BE2C (cell line): ENCODE measurements around the gene ZNF226.
"Not testable (repeated sequence)": the region's sequence is repeated elsewhere in the genome, so short reads cannot be mapped to it uniquely, and the experiment has no call there.

Experiments used
- DNase-seq: peaks from one replicate; pipeline ENCODE4 v3.0.0-alpha.2; 2020
- H3K27me3 ChIP-seq: fragments of 250-450 bp; sonication (Bioruptor Pico); 2 replicates; pipeline ENCODE4 v1.5.1; 2020; ENCODE audit warnings: mild to moderate bottlenecking
- H3K36me3 ChIP-seq: fragments of 250-450 bp; sonication (Bioruptor Pico); 2 replicates; pipeline ENCODE4 v1.5.1; 2020; ENCODE audit warnings: mild to moderate bottlenecking
- H3K4me1 ChIP-seq: fragments of 250-450 bp; sonication (Bioruptor Pico); 2 replicates; pipeline ENCODE4 v1.5.1; 2020
- H3K4me3 ChIP-seq: 2 replicates; pipeline ENCODE4 v1.5.1; 2011; ENCODE audit warnings: low read depth, low read length
- H3K9me3 ChIP-seq: fragments of 250-450 bp; sonication (Bioruptor Pico); 2 replicates; pipeline ENCODE4 v1.5.1; 2020
- TF ChIP-seq, protein P1 (sequence below): IDR thresholded peaks from 2 replicates; pipeline ENCODE4 v1.5.1; 2012; ENCODE audit warnings: mild to moderate bottlenecking, low read depth, low read length

The ZNF226 gene

DNA sequence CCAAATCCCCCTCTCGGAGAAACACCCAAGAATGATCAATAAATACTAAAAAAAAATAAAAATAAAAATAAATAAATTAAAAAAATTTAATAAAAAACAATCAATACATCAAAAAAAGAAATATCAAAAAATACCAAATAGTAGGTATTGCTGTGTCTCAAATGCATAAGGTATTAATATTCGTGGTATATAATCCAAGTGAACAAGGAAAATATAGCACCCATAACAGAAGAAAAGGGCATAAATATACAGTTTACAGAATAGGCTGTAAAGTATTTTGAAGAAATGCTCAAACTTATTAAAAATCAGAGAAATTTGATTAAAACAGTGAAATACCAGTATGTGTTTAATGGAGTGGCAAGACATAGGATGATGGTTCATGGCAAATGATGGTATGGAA is 39.9 kb downstream of the ZNF226 start:
- no peaks in the 10 kb centered on the region for H3K36me3 ChIP-seq
- no peaks in the 10 kb centered on the region for H3K4me1 ChIP-seq
- no peak overlapping the region for H3K4me3 ChIP-seq
- TF ChIP-seq, protein P1, sequence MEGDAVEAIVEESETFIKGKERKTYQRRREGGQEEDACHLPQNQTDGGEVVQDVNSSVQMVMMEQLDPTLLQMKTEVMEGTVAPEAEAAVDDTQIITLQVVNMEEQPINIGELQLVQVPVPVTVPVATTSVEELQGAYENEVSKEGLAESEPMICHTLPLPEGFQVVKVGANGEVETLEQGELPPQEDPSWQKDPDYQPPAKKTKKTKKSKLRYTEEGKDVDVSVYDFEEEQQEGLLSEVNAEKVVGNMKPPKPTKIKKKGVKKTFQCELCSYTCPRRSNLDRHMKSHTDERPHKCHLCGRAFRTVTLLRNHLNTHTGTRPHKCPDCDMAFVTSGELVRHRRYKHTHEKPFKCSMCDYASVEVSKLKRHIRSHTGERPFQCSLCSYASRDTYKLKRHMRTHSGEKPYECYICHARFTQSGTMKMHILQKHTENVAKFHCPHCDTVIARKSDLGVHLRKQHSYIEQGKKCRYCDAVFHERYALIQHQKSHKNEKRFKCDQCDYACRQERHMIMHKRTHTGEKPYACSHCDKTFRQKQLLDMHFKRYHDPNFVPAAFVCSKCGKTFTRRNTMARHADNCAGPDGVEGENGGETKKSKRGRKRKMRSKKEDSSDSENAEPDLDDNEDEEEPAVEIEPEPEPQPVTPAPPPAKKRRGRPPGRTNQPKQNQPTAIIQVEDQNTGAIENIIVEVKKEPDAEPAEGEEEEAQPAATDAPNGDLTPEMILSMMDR, result no peak
- H3K27me3 ChIP-seq, result no peaks in the 10 kb centered on the region
- H3K9me3 ChIP-seq, result no peaks in the 10 kb centered on the region
- DNase-seq, result no peak

DNA sequence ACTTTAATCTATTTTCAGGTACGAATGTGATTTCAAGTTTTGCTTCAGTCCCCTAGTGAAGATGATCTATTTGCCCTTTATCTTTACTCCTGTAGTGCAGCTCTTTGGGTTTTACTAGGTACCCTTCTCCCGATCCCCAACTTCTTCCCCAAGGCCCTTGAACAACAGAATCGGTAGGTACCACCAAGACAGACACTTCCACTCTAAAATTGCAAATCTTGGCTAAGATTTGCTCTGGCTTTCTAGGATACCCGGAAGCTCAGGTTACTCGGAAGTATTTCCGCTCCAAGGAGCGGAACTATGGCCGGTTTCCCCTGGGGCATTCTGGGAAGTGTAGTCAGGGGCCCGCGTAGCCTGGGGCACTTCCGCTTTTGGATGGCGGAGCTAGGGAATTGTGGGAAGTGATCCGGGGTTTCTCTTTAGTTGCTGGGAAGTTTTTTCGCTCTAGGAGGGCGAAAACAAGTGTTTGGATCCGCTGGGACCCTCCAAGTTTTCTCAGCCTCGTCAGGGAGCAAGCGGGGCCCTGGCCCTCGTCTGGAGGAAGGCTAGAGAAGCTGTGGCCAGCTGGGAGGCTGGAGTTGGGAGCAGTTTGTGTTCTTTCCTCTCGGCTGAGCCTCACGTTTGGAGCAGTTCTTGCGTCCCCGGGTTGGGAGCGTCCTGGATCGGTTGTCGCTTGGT is 42.4 kb downstream of the ZNF226 start:
- Histone ChIP-seq H3K4me3 (peak overlapping the region; percentile 73), H3K36me3 (no peaks in the 10 kb centered on the region)

DNA sequence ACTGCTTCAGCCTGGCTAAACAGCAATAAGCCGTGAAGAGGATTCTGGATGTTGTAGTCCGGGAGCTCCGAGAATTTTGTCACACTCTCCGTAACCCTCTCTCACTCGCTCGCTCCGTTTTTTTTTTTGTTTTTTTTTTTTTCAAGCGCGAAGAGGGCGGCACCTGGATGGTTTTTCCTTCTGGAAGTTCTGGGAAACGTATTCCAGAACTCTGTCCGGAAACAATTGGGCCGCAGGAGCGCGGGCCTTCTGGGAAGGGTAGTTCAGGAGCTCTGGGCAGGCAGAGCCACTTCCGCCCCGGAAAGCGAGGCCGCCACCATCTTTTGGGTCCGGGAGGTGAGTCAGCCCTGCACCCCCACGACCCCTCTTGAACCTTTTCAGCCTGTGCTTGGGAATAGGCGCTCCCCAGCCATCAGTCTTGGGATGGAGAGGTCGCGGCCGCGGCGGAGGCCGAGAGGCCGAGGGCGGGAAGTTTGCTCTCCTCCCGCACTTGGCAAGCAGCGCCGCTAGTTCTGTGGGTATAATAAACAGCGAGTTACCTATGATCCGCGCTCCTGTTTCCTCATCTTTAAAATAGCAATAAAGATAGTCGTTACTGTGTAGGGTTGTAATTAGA is 47.5 kb downstream of the ZNF226 start, which contains the start of gene ZNF227:
ZNF227 (plus strand) TSS at position 283 of the 616 bp plus-strand sequence. CDS start 5,261 bp downstream, outside the sequence.
- TF ChIP-seq, protein P1, result no peak
- no peaks in the 10 kb centered on the region for H3K9me3 ChIP-seq
- peaks cover 5% of the 10 kb centered on the region for H3K36me3 ChIP-seq
- H3K4me3 ChIP-seq, result peak within 1 kb of the TSS; percentile 99
- no peaks in the 10 kb centered on the region for H3K4me1 ChIP-seq
- peak; percentile 90 for DNase-seq
- no peaks in the 10 kb centered on the region for H3K27me3 ChIP-seq

More for the DNA sequence above, 42.4 kb downstream of the ZNF226 start:
- TF ChIP-seq, protein P1, result no peak
- H3K27me3 ChIP-seq, result no peaks in the 10 kb centered on the region
- H3K9me3 ChIP-seq, result no peaks in the 10 kb centered on the region
- no peaks in the 10 kb centered on the region for H3K4me1 ChIP-seq
- DNase-seq, result peak; percentile 96

DNA sequence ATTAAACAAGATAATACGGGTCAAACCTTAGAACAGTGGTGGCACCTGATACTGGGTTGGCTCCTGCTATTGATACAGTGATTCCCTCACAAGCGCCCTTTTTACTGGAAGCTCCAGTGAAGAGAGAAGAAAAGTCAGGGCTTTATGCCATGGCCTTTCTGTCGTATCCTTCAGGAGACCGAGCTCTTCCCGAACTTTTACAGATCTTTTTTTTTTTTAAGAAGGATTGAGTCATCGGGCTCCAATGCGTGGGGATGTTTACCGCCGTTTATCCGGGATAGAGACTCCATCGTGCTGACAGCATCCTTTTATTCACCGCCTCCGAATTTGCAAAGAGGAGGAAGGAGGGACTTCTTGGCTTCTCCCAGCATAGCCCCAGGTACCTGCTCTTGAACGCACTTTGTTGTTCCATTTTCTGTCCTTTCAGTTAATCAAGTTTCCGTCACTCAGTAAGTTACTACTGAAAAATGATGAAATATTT is 48.0 kb downstream of the ZNF226 start:
- Histone ChIP-seq H3K4me1 (no peaks in the 10 kb centered on the region), H3K36me3 (peaks cover 8% of the 10 kb centered on the region), H3K27me3 (no peaks in the 10 kb centered on the region), H3K4me3 (peak overlapping the region; percentile 99), H3K9me3 (no peaks in the 10 kb centered on the region)
- no peak for DNase-seq
- TF ChIP-seq, protein P1, result no peak

DNA sequence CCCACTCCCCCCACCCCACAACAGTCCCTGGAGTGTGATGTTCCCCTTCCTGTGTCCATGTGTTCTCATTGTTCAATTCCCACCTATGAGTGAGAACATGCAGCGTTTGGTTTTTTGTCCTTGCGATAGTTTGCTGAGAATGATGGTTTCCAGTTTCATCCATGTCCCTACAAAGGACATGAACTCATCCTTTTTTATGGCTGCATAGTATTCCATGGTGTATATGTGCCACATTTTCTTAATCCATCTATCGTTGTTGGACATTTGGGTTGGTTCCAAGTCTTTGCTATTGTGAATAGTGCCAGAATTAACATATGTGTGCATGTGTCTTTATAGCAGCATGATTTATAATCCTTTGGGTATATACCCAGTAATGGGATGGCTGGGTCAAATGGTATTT is 55.0 kb downstream of the ZNF226 start:
- not testable (repeated sequence) for H3K4me3 ChIP-seq, H3K4me1 ChIP-seq, DNase-seq, H3K27me3 ChIP-seq, H3K9me3 ChIP-seq
- peaks cover 15% of the 10 kb centered on the region for H3K36me3 ChIP-seq

DNA sequence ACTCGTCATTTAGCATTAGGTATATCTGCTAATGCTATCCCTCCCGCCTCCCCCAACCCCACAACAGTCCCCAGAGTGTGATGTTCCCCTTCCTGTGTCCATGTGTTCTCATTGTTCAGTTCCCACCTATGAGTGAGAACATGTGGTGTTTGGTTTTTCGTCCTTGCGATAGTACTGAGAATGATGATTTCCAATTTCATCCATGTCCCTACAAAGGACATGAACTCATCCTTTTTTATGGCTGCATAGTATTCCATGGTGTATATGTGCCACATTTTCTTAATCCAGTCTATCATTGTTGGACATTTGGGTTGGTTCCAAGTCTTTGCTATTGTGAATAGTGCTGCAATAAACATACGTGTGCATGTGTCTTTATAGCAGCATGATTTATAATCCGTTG is 55.9 kb downstream of the ZNF226 start:
- H3K4me1 ChIP-seq, H3K27me3 ChIP-seq, DNase-seq, H3K9me3 ChIP-seq, H3K4me3 ChIP-seq: not testable (repeated sequence)
- peaks cover 15% of the 10 kb centered on the region for H3K36me3 ChIP-seq

DNA sequence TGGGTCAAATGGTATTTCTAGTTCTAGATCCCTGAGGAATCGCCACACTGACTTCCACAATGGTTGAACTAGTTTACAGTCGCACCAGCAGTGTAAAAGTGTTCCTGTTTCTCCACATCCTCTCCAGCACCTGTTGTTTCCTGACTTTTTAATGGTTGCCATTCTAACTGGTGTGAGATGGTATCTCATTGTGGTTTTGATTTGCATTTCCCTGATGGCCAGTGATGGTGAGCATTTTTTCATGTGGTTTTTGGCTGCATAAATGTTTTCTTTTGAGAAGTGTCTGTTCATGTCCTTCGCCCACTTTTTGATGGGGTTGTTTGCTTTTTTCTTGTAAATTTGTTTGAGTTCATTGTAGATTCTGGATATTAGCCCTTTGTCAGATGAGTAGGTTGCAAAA is 56.4 kb downstream of the ZNF226 start:
- not testable (repeated sequence) for H3K4me3 ChIP-seq, H3K9me3 ChIP-seq, H3K4me1 ChIP-seq, DNase-seq, H3K27me3 ChIP-seq
- H3K36me3 ChIP-seq, result peaks cover 13% of the 10 kb centered on the region
